Testis (tissue), 2 donors: ENCODE results near the gene NUP37.

Source experiments
- POLR2A ChIP-seq: fragments of 450-650 bp; IDR thresholded peaks from one replicate; pipeline ENCODE4 v1.6.1; 2017; ENCODE audit warnings: antibody characterized with exemption, mild to moderate bottlenecking, moderate library complexity
- TF ChIP-seq, protein P1 (sequence below), 3 experiments: fragments of 450-650 bp in 2 of 3; fragments of 200-600 bp in 1 of 3; sonication (generic) in 1 of 3; IDR thresholded peaks; one replicate each; pipeline ENCODE4 v1.5.1; 2016 to 2019; ENCODE audit warnings: antibody characterized with exemption in 3 of 3, mild to moderate bottlenecking in 2 of 3, moderate library complexity in 1 of 3

DNA sequence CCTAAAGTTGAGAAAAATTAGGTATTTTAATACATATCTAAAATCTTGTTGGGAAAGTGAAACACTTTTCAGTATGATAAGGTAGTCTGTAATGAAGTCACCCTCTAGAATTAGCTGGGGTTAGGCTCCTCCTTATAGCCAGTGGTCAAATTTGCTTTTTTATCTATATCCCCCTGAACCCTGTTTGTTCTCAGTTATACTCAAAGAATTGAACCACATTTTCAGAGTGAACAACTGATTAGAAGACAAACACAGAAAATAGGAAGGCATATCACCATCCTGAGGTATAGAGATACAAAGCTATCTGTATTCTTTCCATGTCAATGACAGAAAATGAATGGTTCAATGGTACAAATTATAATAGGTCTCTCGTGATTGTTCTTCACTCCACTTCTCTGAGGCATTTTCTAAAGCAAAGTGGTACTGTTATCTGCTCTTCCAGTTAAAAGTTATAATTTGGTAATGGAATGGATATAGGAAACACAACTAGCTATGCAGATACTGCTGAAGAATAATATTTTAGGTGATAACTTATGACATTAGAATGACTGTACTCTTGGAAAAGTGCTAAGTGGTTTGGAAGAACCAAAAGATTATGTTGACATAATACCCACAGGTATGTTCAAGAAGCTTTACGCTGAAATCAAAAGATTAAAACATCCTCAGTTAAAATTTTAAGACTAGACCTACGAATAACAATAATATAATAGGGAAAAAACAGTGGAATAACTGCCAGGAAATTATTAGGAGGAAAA lies 85.7 kb downstream of the NUP37 start:
- TF ChIP-seq, protein P1, sequence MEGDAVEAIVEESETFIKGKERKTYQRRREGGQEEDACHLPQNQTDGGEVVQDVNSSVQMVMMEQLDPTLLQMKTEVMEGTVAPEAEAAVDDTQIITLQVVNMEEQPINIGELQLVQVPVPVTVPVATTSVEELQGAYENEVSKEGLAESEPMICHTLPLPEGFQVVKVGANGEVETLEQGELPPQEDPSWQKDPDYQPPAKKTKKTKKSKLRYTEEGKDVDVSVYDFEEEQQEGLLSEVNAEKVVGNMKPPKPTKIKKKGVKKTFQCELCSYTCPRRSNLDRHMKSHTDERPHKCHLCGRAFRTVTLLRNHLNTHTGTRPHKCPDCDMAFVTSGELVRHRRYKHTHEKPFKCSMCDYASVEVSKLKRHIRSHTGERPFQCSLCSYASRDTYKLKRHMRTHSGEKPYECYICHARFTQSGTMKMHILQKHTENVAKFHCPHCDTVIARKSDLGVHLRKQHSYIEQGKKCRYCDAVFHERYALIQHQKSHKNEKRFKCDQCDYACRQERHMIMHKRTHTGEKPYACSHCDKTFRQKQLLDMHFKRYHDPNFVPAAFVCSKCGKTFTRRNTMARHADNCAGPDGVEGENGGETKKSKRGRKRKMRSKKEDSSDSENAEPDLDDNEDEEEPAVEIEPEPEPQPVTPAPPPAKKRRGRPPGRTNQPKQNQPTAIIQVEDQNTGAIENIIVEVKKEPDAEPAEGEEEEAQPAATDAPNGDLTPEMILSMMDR (IDR thresholded peaks at IDR 0.05), result no peak
- no peak for TF ChIP-seq POLR2A
